Testis (tissue), 2 donors: ENCODE data around the gene HORMAD2.

ENCODE experiments used
- CTCF ChIP-seq, 3 experiments: fragments of 450-650 bp in 2 of 3; fragments of 200-600 bp in 1 of 3; sonication (generic) in 1 of 3; IDR thresholded peaks; one replicate each; pipeline ENCODE4 v1.5.1; 2016 to 2019; ENCODE audit warnings: antibody characterized with exemption in 3 of 3, mild to moderate bottlenecking in 2 of 3, moderate library complexity in 1 of 3
- POLR2A ChIP-seq: fragments of 450-650 bp; IDR thresholded peaks from one replicate; pipeline ENCODE4 v1.6.1; 2017; ENCODE audit warnings: antibody characterized with exemption, mild to moderate bottlenecking, moderate library complexity

- no peak for TF ChIP-seq CTCF (IDR thresholded peaks at IDR 0.05)
- TF ChIP-seq POLR2A, result no peak
Observed at GRCh38 chr22:30161051-30161469, 80.8 kb downstream of the HORMAD2 start.
